MG63 (cell line): ENCODE measurements around the gene NCSTN. TPM values are rescaled to one million over a fixed set of nuclear protein-coding genes. Genes with fewer than 3 reads are reported as not detected.

Experiments
- total RNA-seq: library from RNA; depleted of rRNA; stranded (reverse); fragments of >200 nt; shearing (Covaris generic); gene quantifications from 2 replicates; pipeline ENCODE4 v1.2.3, GENCODE V29; 2014; ENCODE audit warnings: low replicate concordance; rRNA removed

NCSTN gene
- total RNA-seq, 1 experiment from 2014 or later = 50.6 TPM

Other genes with a start within 250 kb of the NCSTN start
- gene IGSF8, start 244.8 kb upstream of the NCSTN start, total RNA-seq = 18.0 and 20.2 TPM in 2 replicates
- gene ATP1A2, start 227.6 kb upstream of the NCSTN start, total RNA-seq = not detected in 2 replicates
- not detected in 2 replicates for gene ATP1A4, start 191.8 kb upstream of the NCSTN start, total RNA-seq
- gene CASQ1, start 152.8 kb upstream of the NCSTN start, total RNA-seq = not detected in 2 replicates
- gene PEA15, start 138.0 kb upstream of the NCSTN start, total RNA-seq = 243 and 355 TPM in 2 replicates
- 46.3 and 71.9 TPM in 2 replicates for gene DCAF8, start 80.8 kb upstream of the NCSTN start, total RNA-seq
- gene PEX19, start 58.2 kb upstream of the NCSTN start, total RNA-seq = 23.7 and 27.2 TPM in 2 replicates
- gene COPA, start 133 bp upstream of the NCSTN start, total RNA-seq = 144 and 206 TPM in 2 replicates
- gene NHLH1, start 23.7 kb downstream of the NCSTN start, total RNA-seq = not detected in 2 replicates
- not detected in 2 replicates for gene VANGL2, start 57.2 kb downstream of the NCSTN start, total RNA-seq
- not detected in 2 replicates for gene SLAMF6, start 179.9 kb downstream of the NCSTN start, total RNA-seq
- gene CD84, start 236.1 kb downstream of the NCSTN start, total RNA-seq = not detected in 2 replicates